A549 (cell line): ENCODE results near the gene PCDHGA10. TPM values are rescaled to one million over a fixed set of nuclear protein-coding genes. Genes with fewer than 3 reads are reported as not detected.
"Not testable (repeated sequence)": the region's sequence is repeated elsewhere in the genome, so short reads cannot be mapped to it uniquely, and the experiment has no call there.

Experiments used
- ATAC-seq, 2 experiments: fragments of 200-7000 bp in 1 of 2; fragments of >200 bp in 1 of 2; cut with Nextera tagmentation in 1 of 2; cut with Tn5 transposase in 1 of 2; 3 replicates each; pipeline versions ENCODE4 v1.8.0 to v1.9.1; 2018 to 2020; ENCODE audit warnings: mild to moderate bottlenecking in 1 of 2, moderate library complexity in 1 of 2
- CTCF ChIA-PET: fragments of 300-600 bp; sonication (Branson Sonifier 250); formaldehyde crosslinking; extraction: SDS; loops from one replicate; lab custom pipeline; 2021; ENCODE audit warnings: antibody characterized with exemption, inconsistent platforms; lab: Yijun Ruan, JAX
- POLR2A ChIA-PET: fragments of 350-600 bp; formaldehyde crosslinking; extraction: SDS; loops from one replicate; lab custom pipeline; 2021; ENCODE audit warnings: antibody characterized with exemption, inconsistent platforms; lab: Yijun Ruan, JAX
- DNase-seq, 2 experiments: peaks; one replicate each; pipeline versions ENCODE4 v3.0.0 to v3.0.0-alpha.2; 2011 to 2016; ENCODE audit warnings: low read depth in 1 of 2, low spot score in 1 of 2
- FAIRE-seq: peaks from 2 replicates; lab custom pipeline; 2011; peaks lifted over from hg19 to GRCh38; lab: Jason Lieb, UNC
- H3K27ac ChIP-seq, 2 experiments: fragments of >200 bp; sonication (Bioruptor Twin); formaldehyde crosslinking; 3 replicates each; pipeline ENCODE4 v1.5.1; 2016 to 2017
- H3K4me1 ChIP-seq: fragments of >200 bp; sonication (Bioruptor Twin); formaldehyde crosslinking; 3 replicates; pipeline ENCODE4 v1.6.1; 2016
- H3K4me2 ChIP-seq: fragments of >200 bp; sonication (Bioruptor Twin); formaldehyde crosslinking; 3 replicates; pipeline ENCODE4 v1.6.1; 2016
- H3K4me3 ChIP-seq: fragments of >200 bp; sonication (Bioruptor Twin); formaldehyde crosslinking; 3 replicates; pipeline ENCODE4 v1.5.1; 2016
- H3K9me3 ChIP-seq: fragments of >200 bp; sonication (Bioruptor Twin); formaldehyde crosslinking; 3 replicates; pipeline ENCODE4 v1.6.1; 2016
- CTCF ChIP-seq: fragments of >200 bp; sonication (Bioruptor Twin); formaldehyde crosslinking; IDR thresholded peaks from 3 replicates; pipeline ENCODE4 v1.5.1; 2016
- EHMT2 ChIP-seq: fragments of 200-600 bp; sonication (generic); IDR thresholded peaks from 2 replicates; pipeline ENCODE4 v1.6.1; 2016; ENCODE audit warnings: antibody characterized with exemption, low read depth, mild to moderate bottlenecking, moderate library complexity
- EP300 ChIP-seq, 2 experiments: fragments of >200 bp; sonication (Bioruptor Twin); formaldehyde crosslinking; IDR thresholded peaks; 2 replicates in 1 of 2; 3 replicates in 1 of 2; pipeline ENCODE4 v1.6.1; 2016 to 2017
- ESRRA ChIP-seq: fragments of 150-350 bp; IDR thresholded peaks from 2 replicates; pipeline ENCODE4 v1.6.1; 2014; ENCODE audit warnings: mild to moderate bottlenecking, low read length, borderline replicate concordance
- FOSL2 ChIP-seq, 2 experiments: fragments of 450-650 bp in 1 of 2; fragments of >200 bp in 1 of 2; sonication (Bioruptor Twin) in 1 of 2; formaldehyde crosslinking; IDR thresholded peaks; 2 replicates each; pipeline versions ENCODE4 v1.5.0 to v1.6.1; 2016 to 2020; ENCODE audit warnings: mild to moderate bottlenecking in 1 of 2, moderate library complexity in 1 of 2
- MAX ChIP-seq: IDR thresholded peaks from 2 replicates; pipeline ENCODE4 v1.6.1; 2012
- POLR2AphosphoS2 ChIP-seq: conservative IDR thresholded peaks from 2 replicates; pipeline ENCODE4 v1.6.1; 2012; ENCODE audit warnings: low read length, improper control_type of control experiment, inconsistent platforms
- RAD21 ChIP-seq, 2 experiments: fragments of >200 bp in 1 of 2; sonication (Bioruptor Twin) in 1 of 2; formaldehyde crosslinking in 1 of 2; IDR thresholded peaks in 1 of 2; conservative IDR thresholded peaks in 1 of 2; 2 replicates in 1 of 2; 3 replicates in 1 of 2; pipeline ENCODE4 v1.6.1; 2012 to 2018; ENCODE audit warnings: inconsistent platforms in 1 of 2
- SMC3 ChIP-seq: fragments of >200 bp; sonication (Bioruptor Twin); formaldehyde crosslinking; IDR thresholded peaks from 3 replicates; pipeline ENCODE4 v1.6.1; 2018; ENCODE audit warnings: inconsistent platforms
- TFCP2L1 ChIP-seq: fragments of 250-450 bp; sonication (Bioruptor Pico); IDR thresholded peaks from 2 replicates; pipeline ENCODE4 v1.5.0; 2021; ENCODE audit warnings: mild to moderate bottlenecking
- ZNF302 ChIP-seq: fragments of 250-450 bp; sonication (Bioruptor Pico); IDR thresholded peaks from 2 replicates; pipeline ENCODE4 v1.9.0; 2021; ENCODE audit warnings: inconsistent platforms, mild to moderate bottlenecking, moderate library complexity
- WGBS: methylation state at CpG from one replicate; pipeline ENCODE4 v1.1.6; 2017; ENCODE audit errors: missing lambda C conversion rate; 5-methylcytosine and 5-hydroxymethylcytosine counted together
- polyA plus RNA-seq, 4 experiments: library from polyadenylated mRNA; depleted of rRNA in 3 of 4; stranded (reverse); fragments of >200 nt; fragmentation: RNase III in 1 of 4; extraction: RNeasy Plus Mini Kit Qiagen cat#74134 plus additional on column Dnase treatment in 1 of 4; gene quantifications; 2 replicates in 3 of 4; 3 replicates in 1 of 4; pipeline ENCODE4 v1.2.3, GENCODE V29; 2011 to 2017

Gene PCDHGA10
- polyA plus RNA-seq, 2 of the 4 experiments (the other 2 are of a cell fraction): 0.04 TPM; not detected in 1

- ChIA-PET POLR2A (no interaction called here), CTCF (interaction anchor here (0.8 to 2.0 kb wide), 6 partner anchors 16 to 592 kb away, joined by 3 to 5 read pairs (median 4); partner anchors contain the start of genes PCDHA5, PCDHGB1 and PCDHGB5)
- 73% methylated on average over 25 of the region's 25 CpGs for WGBS
- Histone ChIP-seq H3K4me1 (no peaks in the 10 kb centered on the region), H3K9me3 (peaks cover 33% of the 10 kb centered on the region), H3K27ac (no peak overlapping the region), H3K4me2 (no peak overlapping the region), H3K4me3 (no peak overlapping the region)
- no peak for DNase-seq
- no peak for FAIRE-seq
- TF ChIP-seq ESRRA: no peak
- no peak for TF ChIP-seq EP300 (IDR thresholded peaks at IDR 0.05)
- no peak for TF ChIP-seq ZNF302 (CRISPR knock-in tag)
- TF ChIP-seq POLR2AphosphoS2: no peak
- TF ChIP-seq MAX: no peak
- TF ChIP-seq EHMT2: no peak
- TF ChIP-seq FOSL2 (IDR thresholded peaks at IDR 0.05): no peak
- TF ChIP-seq FOSL2 (CRISPR knock-in tag; IDR thresholded peaks at IDR 0.05): no peak
- no peak for TF ChIP-seq TFCP2L1 (CRISPR knock-in tag)
- ATAC-seq: no peak
Observed at GRCh38 chr5:141413540-141414069, 818 bp downstream of the PCDHGA10 start.

GRCh38 chr5:141414548-141415274, 1.9 kb downstream of the PCDHGA10 start:
- H3K27ac ChIP-seq, H3K4me1 ChIP-seq, POLR2A ChIA-PET, DNase-seq, ATAC-seq, FAIRE-seq, H3K4me3 ChIP-seq, H3K4me2 ChIP-seq: not testable (repeated sequence)
- H3K9me3 ChIP-seq: peaks cover 38% of the 10 kb centered on the region
- WGBS: 75% methylated on average over 27 of the region's 46 CpGs
- CTCF ChIA-PET: interaction anchor here (0.8 kb wide), 2 partner anchors 108 to 593 kb away, joined by 3 read pairs; partner anchors contain the start of gene PCDHA5

GRCh38 chr5:141415275-141415618, 2.5 kb downstream of the PCDHGA10 start:
- DNase-seq, POLR2A ChIA-PET, ATAC-seq, H3K4me2 ChIP-seq, FAIRE-seq, H3K4me1 ChIP-seq, H3K4me3 ChIP-seq, H3K27ac ChIP-seq, CTCF ChIA-PET: not testable (repeated sequence)
- peaks cover 40% of the 10 kb centered on the region for H3K9me3 ChIP-seq
- 72% methylated on average over 21 of the region's 24 CpGs for WGBS

GRCh38 chr5:141417494-141418172, 4.8 kb downstream of the PCDHGA10 start, which contains the start of gene PCDHGB7:
TSS of gene PCDHGB7 (plus strand) at chr5:141417677. CDS start at chr5:141417860, 183 bp downstream.
- DNase-seq: peak; percentile 28 to 58
- CTCF ChIA-PET: interaction anchor here (0.6 to 2.4 kb wide), 13 partner anchors 9 to 147 kb away, joined by 3 to 13 read pairs (median 4); partner anchors contain the start of genes PCDHGB3 and PCDHGB6
- 57% methylated on average over 34 of the region's 47 CpGs for WGBS
- peak within 1 kb of the TSS; percentile 39; the same call in 2 of the 3 replicates for H3K4me2 ChIP-seq
- H3K9me3 ChIP-seq: peaks cover 49% of the 10 kb centered on the region
- H3K4me3 ChIP-seq, FAIRE-seq, H3K27ac ChIP-seq, H3K4me1 ChIP-seq, POLR2A ChIA-PET: not testable (repeated sequence)
- TF ChIP-seq CTCF (peak; percentile 31; the same call in 2 of the 3 replicates), SMC3 (0 out of 3 replicates have a peak, but pooled peaks have one; percentile 11), RAD21 (conservative IDR thresholded peaks at IDR 0.05 in 1 of 2, IDR thresholded peaks at IDR 0.05 in 1 of 2) (peak; percentile 50 to 71)
- peak; percentile 78 to 96; a peak in 5 of 6 replicates for ATAC-seq
